GM18868 (cell line): ENCODE measurements around the gene ZNRF2.
A peak's percentile ranks its signal among the peaks of the same experiment; 100 is the strongest.
"Not testable (repeated sequence)": the region's sequence is repeated elsewhere in the genome, so short reads cannot be mapped to it uniquely, and the experiment has no call there.

Experiments used
- ATAC-seq: cut with Tn5 transposase; IDR thresholded peaks from one replicate; pipeline ENCODE4 v1.9.1; 2021; ENCODE audit warnings: mild to moderate bottlenecking, moderate library complexity; ENCODE audit not compliant: unreplicated experiment

ZNRF2 gene

GRCh38 chr7:30352169-30352568 lies 67.8 kb downstream of the ZNRF2 start:
- ATAC-seq: no peak

- no peak for ATAC-seq
These were observed 69.1 kb downstream of the ZNRF2 start for GRCh38 chr7:30353532-30353931.

- no peak for ATAC-seq
These were observed 69.7 kb downstream of the ZNRF2 start for GRCh38 chr7:30353932-30354607.

- no peak for ATAC-seq
These were observed 70.4 kb downstream of the ZNRF2 start for GRCh38 chr7:30354791-30355190.

- ATAC-seq: no peak
These were observed 75.6 kb downstream of the ZNRF2 start for GRCh38 chr7:30359957-30360356.

GRCh38 chr7:30363778-30364563 lies 79.6 kb downstream of the ZNRF2 start:
- ATAC-seq: peak; percentile 63

- peak; percentile 18 for ATAC-seq
These were observed 80.4 kb downstream of the ZNRF2 start for GRCh38 chr7:30364773-30365172.

- no peak for ATAC-seq
These were observed 81.2 kb downstream of the ZNRF2 start for GRCh38 chr7:30365621-30366020.

GRCh38 chr7:30366606-30367005 lies 82.2 kb downstream of the ZNRF2 start:
- no peak for ATAC-seq

- no peak for ATAC-seq
These were observed 83.2 kb downstream of the ZNRF2 start for GRCh38 chr7:30367561-30367960.

GRCh38 chr7:30369879-30370278 lies 85.5 kb downstream of the ZNRF2 start:
- ATAC-seq: no peak

GRCh38 chr7:30371321-30371720 lies 86.9 kb downstream of the ZNRF2 start:
- no peak for ATAC-seq

GRCh38 chr7:30378275-30378674 lies 93.9 kb downstream of the ZNRF2 start:
- no peak for ATAC-seq

- no peak for ATAC-seq
These were observed 94.7 kb downstream of the ZNRF2 start for GRCh38 chr7:30379131-30379530.

- no peak for ATAC-seq
These were observed 95.3 kb downstream of the ZNRF2 start for GRCh38 chr7:30379741-30380140.

- ATAC-seq: no peak
These were observed 95.9 kb downstream of the ZNRF2 start for GRCh38 chr7:30380294-30380693.

- ATAC-seq: not testable (repeated sequence)
These were observed 96.4 kb downstream of the ZNRF2 start for GRCh38 chr7:30380824-30381223.

GRCh38 chr7:30382607-30383006 lies 98.2 kb downstream of the ZNRF2 start:
- no peak for ATAC-seq

GRCh38 chr7:30389791-30390190 lies 105.4 kb downstream of the ZNRF2 start:
- no peak for ATAC-seq

- ATAC-seq: no peak
These were observed 106.6 kb downstream of the ZNRF2 start for GRCh38 chr7:30390736-30391636.

- ATAC-seq: no peak
These were observed 107.4 kb downstream of the ZNRF2 start for GRCh38 chr7:30391806-30392205.
